K562 (cell line): ENCODE measurements around the gene LMCD1. TPM values are rescaled to one million over a fixed set of nuclear protein-coding genes. Genes with fewer than 3 reads are reported as not detected.

ENCODE experiments used
- ATAC-seq: fragments of 200-7000 bp; cut with Tn5 transposase; 3 replicates; pipeline ENCODE4 v1.9.1; 2020; ENCODE audit warnings: moderate library complexity
- BruUV-seq: library from RNA; stranded (reverse); fragments of 400-500 nt; replicated peaks from 2 replicates; lab custom pipeline; 2021; lab: Mats Ljungman, UMichigan
- CTCF ChIA-PET: fragments of 300-600 bp; formaldehyde crosslinking; extraction: SDS; loops from one replicate; lab custom pipeline; 2021; ENCODE audit warnings: low intra/inter-chr PET ratio; lab: Yijun Ruan, JAX
- POLR2A ChIA-PET: fragments of 300-600, 350-650 bp; sonication (Branson Sonifier 250); formaldehyde crosslinking; extraction: SDS; loops from one replicate; lab custom pipeline; 2021; ENCODE audit warnings: antibody characterized with exemption, inconsistent platforms; lab: Yijun Ruan, JAX
- DNase-seq, 4 experiments: peaks; one replicate each; pipeline versions ENCODE4 v3.0.0 to v3.0.0-alpha.2; 2011 to 2018; ENCODE audit warnings: low spot score in 3 of 4, mixed read lengths in 3 of 4; ENCODE audit errors: extremely low read depth in 1 of 4
- FAIRE-seq: peaks from 2 replicates; lab custom pipeline; 2011; peaks lifted over from hg19 to GRCh38; lab: Jason Lieb, UNC
- H2AFZ ChIP-seq: 2 replicates; pipeline ENCODE4 v1.6.0; 2011; ENCODE audit warnings: low read depth, low read length, control low read depth, inconsistent platforms
- H3K27ac ChIP-seq: fragments of 200-600 bp; 3 replicates; pipeline ENCODE4 v1.8.0; 2011; ENCODE audit warnings: low read depth, mild to moderate bottlenecking, control low read depth, inconsistent platforms, low read length, moderate library complexity, mixed read lengths; ENCODE audit errors: extremely low read depth
- H3K27me3 ChIP-seq, 2 experiments: fragments of 300-600 bp in 1 of 2; 2 replicates in 1 of 2; 3 replicates in 1 of 2; pipeline versions ENCODE4 v1.6.0 to v1.8.0; 2011; ENCODE audit warnings: inconsistent platforms in 2 of 2, low read length in 2 of 2, mild to moderate bottlenecking in 1 of 2, mixed read lengths in 1 of 2, moderate library complexity in 1 of 2; ENCODE audit not compliant: control insufficient read depth in 2 of 2, insufficient read depth in 2 of 2
- H3K36me3 ChIP-seq: fragments of 300-600 bp; 3 replicates; pipeline ENCODE4 v1.8.0; 2011; ENCODE audit warnings: mild to moderate bottlenecking, low read length, inconsistent platforms; ENCODE audit not compliant: control insufficient read depth, insufficient read depth
- H3K4me1 ChIP-seq, 2 experiments: fragments of 200-600 bp in 1 of 2; replicated peaks in 1 of 2; 2 replicates in 1 of 2; 3 replicates in 1 of 2; pipeline versions ENCODE4 v1.5.1 to v1.8.0; 2011; ENCODE audit warnings: inconsistent platforms in 2 of 2, low read length in 2 of 2, mild to moderate bottlenecking in 1 of 2, mixed read lengths in 1 of 2, moderate library complexity in 1 of 2; ENCODE audit not compliant: control insufficient read depth in 2 of 2, insufficient read depth in 2 of 2
- H3K4me2 ChIP-seq: 2 replicates; pipeline ENCODE4 v1.6.1; 2011; ENCODE audit warnings: low read length, control low read depth, inconsistent platforms, mixed read lengths; ENCODE audit not compliant: insufficient read depth
- H3K4me3 ChIP-seq: fragments of 200-600 bp; sonication (generic), shearing (Covaris generic); 2 replicates; pipeline ENCODE4 v1.5.1; 2016; ENCODE audit warnings: control low read depth, inconsistent platforms
- H3K79me2 ChIP-seq: fragments of 200-600 bp; 3 replicates; pipeline ENCODE4 v1.8.0; 2011; ENCODE audit warnings: low read length, inconsistent platforms; ENCODE audit not compliant: control insufficient read depth, insufficient read depth
- H3K9ac ChIP-seq, 2 experiments: 2 replicates each; pipeline versions ENCODE4 v1.6.0 to v1.6.1; 2011; ENCODE audit warnings: low read depth in 2 of 2, low read length in 2 of 2, control low read depth in 1 of 2, inconsistent platforms in 1 of 2, mild to moderate bottlenecking in 1 of 2, mixed read lengths in 1 of 2; ENCODE audit not compliant: insufficient read depth in 1 of 2
- H3K9me1 ChIP-seq: one replicate; pipeline ENCODE4 v1.6.0; 2011; ENCODE audit warnings: inconsistent platforms, mild to moderate bottlenecking, low read length, moderate library complexity; ENCODE audit not compliant: control insufficient read depth, insufficient read depth
- H3K9me3 ChIP-seq: replicated peaks from 2 replicates; pipeline ENCODE4 v1.5.1; 2011; ENCODE audit warnings: low read depth, low read length, inconsistent platforms; ENCODE audit not compliant: control insufficient read depth, insufficient read depth
- H4K20me1 ChIP-seq: replicated peaks from 2 replicates; pipeline ENCODE4 v1.6.1; 2011; ENCODE audit warnings: low read length, inconsistent platforms, mixed read lengths; ENCODE audit not compliant: control insufficient read depth, insufficient read depth
- ZKSCAN8 ChIP-seq: fragments of 200-800 bp; sonication (Bioruptor generic); IDR thresholded peaks from 2 replicates; pipeline ENCODE4 v1.6.1; 2016; ENCODE audit warnings: missing genetic modification characterization, missing compliant biosample characterization
- WGBS: fragments of 100-300 bp; shearing (Covaris generic); methylation state at CpG from one replicate; pipeline ENCODE4 v1.1.6; 2016; ENCODE audit warnings: low coverage, mixed read lengths; ENCODE audit not compliant: insufficient coverage; ENCODE audit errors: missing lambda C conversion rate; 5-methylcytosine and 5-hydroxymethylcytosine counted together
- in situ Hi-C: fragments of 300-500 bp; cut with MboI; formaldehyde crosslinking; loops from 4 replicates; pipeline ENCODE4 v1.15.0; 2018; ENCODE audit warnings: inconsistent platforms, mixed read lengths
- intact Hi-C: fragments of 100-400 bp; cut with micrococcal nuclease; formaldehyde crosslinking; loops from 2 replicates; pipeline ENCODE4 v1.14.2; 2022
- polyA plus RNA-seq, 8 experiments: library from polyadenylated mRNA; depleted of rRNA in 4 of 8; stranded (reverse) in 5 of 8; unstranded in 3 of 8; fragments of >200 nt; fragmentation: Nextera tagmentation in 2 of 8; fragmentation: Illumina TruSeq in 1 of 8; extraction: Ambion mirVana in 2 of 8; extraction: Trizol in 1 of 8; gene quantifications; 2 replicates each; pipeline versions ENCODE4 v1.2.1 to v1.2.3, GENCODE V29; 2011 to 2014; ENCODE audit warnings: inconsistent platforms in 1 of 8, missing spikeins in 1 of 8
- total RNA-seq, 7 experiments: library from RNA; depleted of rRNA in 6 of 7; stranded (reverse); fragments of >200 nt in 6 of 7; fragmentation: Illumina TruSeq in 2 of 7; extraction: Trizol in 2 of 7; gene quantifications; 2 replicates each; pipeline versions ENCODE4 v1.2.1 to v1.2.3, GENCODE V29; 2011 to 2021; ENCODE audit warnings: low replicate concordance in 1 of 7
- TF ChIP-seq, protein P1 (sequence below): IDR thresholded peaks from 2 replicates; pipeline ENCODE4 v1.6.1; 2011; ENCODE audit warnings: borderline replicate concordance, low read depth, mild to moderate bottlenecking, moderate library complexity, low read length; ENCODE audit not compliant: insufficient read depth, poor library complexity, severe bottlenecking
- TF ChIP-seq, protein P2 (sequence below): fragments of 450-650 bp; IDR thresholded peaks from 2 replicates; pipeline ENCODE4 v1.6.1; 2016; ENCODE audit warnings: low read depth, mild to moderate bottlenecking, moderate library complexity

LMCD1 gene
- total and polyA plus RNA-seq, 9 of the 15 experiments (the other 6 are each of a cell fraction or from before 2014, with no cell fraction given): 0.60 TPM; not detected in 8

DNA sequence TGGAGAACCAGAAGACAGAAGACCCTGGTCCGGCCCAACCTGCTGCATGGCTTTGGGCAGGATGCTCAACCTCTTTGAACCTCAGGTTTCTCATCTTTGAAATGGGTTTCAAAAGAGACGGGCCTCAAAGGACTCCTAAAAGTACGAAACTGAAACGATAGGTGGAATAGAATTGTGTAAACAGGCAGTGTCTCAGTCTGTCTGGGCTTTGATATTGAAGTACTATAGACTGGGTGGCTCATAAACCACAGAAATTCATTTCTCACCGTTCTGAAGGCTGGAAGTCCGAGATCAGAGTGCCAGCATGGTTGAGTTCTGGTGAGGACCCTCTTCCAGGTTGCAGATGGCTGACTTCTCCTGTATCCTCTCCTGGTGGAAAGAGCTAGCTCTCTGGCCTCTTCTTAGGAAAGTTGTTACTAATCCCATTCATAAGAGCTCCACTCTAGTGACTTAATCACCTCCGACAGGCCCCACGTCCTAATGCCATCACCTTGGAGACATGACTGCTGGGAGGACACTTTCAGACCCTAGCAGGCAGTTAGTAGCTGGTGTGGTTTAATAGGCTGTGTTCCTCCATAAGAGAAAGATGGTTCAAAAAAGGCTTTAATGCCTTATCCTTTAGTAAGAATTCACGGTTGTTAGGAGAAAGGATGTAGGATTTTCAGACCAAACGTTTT lies 107.3 kb downstream of the LMCD1 start:
- H3K9me3 ChIP-seq: no peaks in the 10 kb centered on the region
- WGBS: 1% methylated on average over 10 of the region's 10 CpGs
- FAIRE-seq (no peak), DNase-seq (no peak), ATAC-seq (no peak)
- no peak overlapping the region for H3K4me2 ChIP-seq
- in situ Hi-C loops (no loop called here), intact Hi-C loops (no loop called here)
- H3K4me3 ChIP-seq: no peak overlapping the region
- H3K27me3 ChIP-seq: peaks cover 3 to 41% of the 10 kb centered on the region in 2 experiments; a peak in 3 of 5 replicates
- H3K27ac ChIP-seq: no peak overlapping the region
- H3K9me1 ChIP-seq: no peaks in the 10 kb centered on the region
- H3K36me3 ChIP-seq: no peaks in the 10 kb centered on the region
- no peaks in the 10 kb centered on the region for H3K79me2 ChIP-seq
- no peaks in the 10 kb centered on the region for H4K20me1 ChIP-seq
- no peak overlapping the region for H2AFZ ChIP-seq
- no peak overlapping the region for H3K9ac ChIP-seq
- no TSS peak for BruUV-seq
- TF ChIP-seq, protein P1, sequence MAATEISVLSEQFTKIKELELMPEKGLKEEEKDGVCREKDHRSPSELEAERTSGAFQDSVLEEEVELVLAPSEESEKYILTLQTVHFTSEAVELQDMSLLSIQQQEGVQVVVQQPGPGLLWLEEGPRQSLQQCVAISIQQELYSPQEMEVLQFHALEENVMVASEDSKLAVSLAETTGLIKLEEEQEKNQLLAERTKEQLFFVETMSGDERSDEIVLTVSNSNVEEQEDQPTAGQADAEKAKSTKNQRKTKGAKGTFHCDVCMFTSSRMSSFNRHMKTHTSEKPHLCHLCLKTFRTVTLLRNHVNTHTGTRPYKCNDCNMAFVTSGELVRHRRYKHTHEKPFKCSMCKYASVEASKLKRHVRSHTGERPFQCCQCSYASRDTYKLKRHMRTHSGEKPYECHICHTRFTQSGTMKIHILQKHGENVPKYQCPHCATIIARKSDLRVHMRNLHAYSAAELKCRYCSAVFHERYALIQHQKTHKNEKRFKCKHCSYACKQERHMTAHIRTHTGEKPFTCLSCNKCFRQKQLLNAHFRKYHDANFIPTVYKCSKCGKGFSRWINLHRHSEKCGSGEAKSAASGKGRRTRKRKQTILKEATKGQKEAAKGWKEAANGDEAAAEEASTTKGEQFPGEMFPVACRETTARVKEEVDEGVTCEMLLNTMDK: no peak
- TF ChIP-seq ZKSCAN8: no peak
- TF ChIP-seq, protein P2, sequence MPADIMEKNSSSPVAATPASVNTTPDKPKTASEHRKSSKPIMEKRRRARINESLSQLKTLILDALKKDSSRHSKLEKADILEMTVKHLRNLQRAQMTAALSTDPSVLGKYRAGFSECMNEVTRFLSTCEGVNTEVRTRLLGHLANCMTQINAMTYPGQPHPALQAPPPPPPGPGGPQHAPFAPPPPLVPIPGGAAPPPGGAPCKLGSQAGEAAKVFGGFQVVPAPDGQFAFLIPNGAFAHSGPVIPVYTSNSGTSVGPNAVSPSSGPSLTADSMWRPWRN: no peak
- ChIA-PET CTCF (no interaction called here), POLR2A (no interaction called here)
- no peaks in the 10 kb centered on the region for H3K4me1 ChIP-seq
